GM23248 (cell line): Measurements from ENCODE around the gene PLA2G4E. TPM values are rescaled to one million over a fixed set of nuclear protein-coding genes. Genes with fewer than 3 reads are reported as not detected.

Experiments used
- DNase-seq: peaks from one replicate; pipeline ENCODE4 v3.0.0-alpha.2; 2015
- H2AFZ ChIP-seq: fragments of 200-600 bp; sonication (generic); 2 replicates; pipeline ENCODE4 v1.6.1; 2016; ENCODE audit warnings: antibody characterized with exemption
- H3F3A ChIP-seq: fragments of 200-600 bp; sonication (generic); 2 replicates; pipeline ENCODE4 v1.6.1; 2016; ENCODE audit warnings: mild to moderate bottlenecking, antibody characterized with exemption, mixed run types; ENCODE audit not compliant: insufficient read depth
- H3K27ac ChIP-seq: fragments of 200-600 bp; sonication (generic); 2 replicates; pipeline ENCODE4 v1.5.1; 2016; ENCODE audit warnings: mild to moderate bottlenecking
- H3K27me3 ChIP-seq: fragments of 200-600 bp; sonication (generic); replicated peaks from 2 replicates; pipeline ENCODE4 v1.6.1; 2016; ENCODE audit warnings: mild to moderate bottlenecking; ENCODE audit not compliant: insufficient read depth
- H3K36me3 ChIP-seq: fragments of 200-600 bp; sonication (generic); 2 replicates; pipeline ENCODE4 v1.6.1; 2016; ENCODE audit warnings: low read depth, mild to moderate bottlenecking
- H3K4me1 ChIP-seq: fragments of 200-600 bp; sonication (generic); 2 replicates; pipeline ENCODE4 v1.6.1; 2016; ENCODE audit warnings: mild to moderate bottlenecking; ENCODE audit not compliant: insufficient read depth
- H3K4me2 ChIP-seq: fragments of 200-600 bp; sonication (generic); one replicate; pipeline ENCODE4 v1.6.1; 2016; ENCODE audit warnings: mild to moderate bottlenecking; ENCODE audit not compliant: unreplicated experiment
- H3K4me3 ChIP-seq: fragments of 200-600 bp; sonication (generic); 2 replicates; pipeline ENCODE4 v1.5.1; 2016; ENCODE audit warnings: mild to moderate bottlenecking
- H3K79me2 ChIP-seq: fragments of 200-600 bp; sonication (generic); 2 replicates; pipeline ENCODE4 v1.6.1; 2016; ENCODE audit warnings: mild to moderate bottlenecking; ENCODE audit not compliant: insufficient read depth
- H3K9ac ChIP-seq: fragments of 200-600 bp; sonication (generic); 2 replicates; pipeline ENCODE4 v1.6.1; 2016; ENCODE audit warnings: mild to moderate bottlenecking
- H3K9me2 ChIP-seq: fragments of 200-600 bp; sonication (generic); 2 replicates; pipeline ENCODE4 v1.6.1; 2016; ENCODE audit warnings: mixed run types, mild to moderate bottlenecking, moderate library complexity; ENCODE audit not compliant: insufficient read depth
- H3K9me3 ChIP-seq: fragments of 200-600 bp; sonication (generic); one replicate; pipeline ENCODE4 v1.6.1; 2017; ENCODE audit warnings: low read depth
- H4K20me1 ChIP-seq: fragments of 200-600 bp; sonication (generic); 2 replicates; pipeline ENCODE4 v1.6.0; 2016; ENCODE audit not compliant: insufficient read depth
- EZH2 ChIP-seq: fragments of 200-600 bp; sonication (generic); IDR thresholded peaks from 2 replicates; pipeline ENCODE4 v1.6.1; 2018; ENCODE audit warnings: antibody characterized with exemption, mild to moderate bottlenecking; ENCODE audit not compliant: insufficient read depth, poor library complexity, severe bottlenecking
- EZH2phosphoT487 ChIP-seq: fragments of 200-600 bp; sonication (generic); IDR thresholded peaks from 2 replicates; pipeline ENCODE4 v1.6.1; 2018; ENCODE audit warnings: antibody characterized with exemption, moderate library complexity, mild to moderate bottlenecking, low read depth; ENCODE audit not compliant: insufficient read depth
- WGBS, 2 experiments: methylation state at CpG; one replicate each; pipeline ENCODE4 v1.1.6; 2015 to 2017; ENCODE audit warnings: low lambda C conversion rate in 2 of 2, low coverage in 1 of 2; ENCODE audit errors: missing lambda C conversion rate in 2 of 2; 5-methylcytosine and 5-hydroxymethylcytosine counted together
- in situ Hi-C: fragments of 300-500 bp; cut with MboI; formaldehyde crosslinking; loops from 2 replicates; pipeline ENCODE4 v1.15.0; 2020
- polyA plus RNA-seq: library from polyadenylated mRNA; unstranded; fragments of >200 nt; fragmentation: Nextera tagmentation; extraction: Ambion mirVana; gene quantifications from 2 replicates; pipeline ENCODE4 v1.2.1, GENCODE V29; 2016
- total RNA-seq: library from RNA; depleted of rRNA; stranded (reverse); fragments of >200 nt; shearing (Covaris generic); gene quantifications from 2 replicates; pipeline ENCODE4 v1.2.3, GENCODE V29; 2014

Gene PLA2G4E
- total and polyA plus RNA-seq, 2 experiments from 2014 or later: not detected

DNA sequence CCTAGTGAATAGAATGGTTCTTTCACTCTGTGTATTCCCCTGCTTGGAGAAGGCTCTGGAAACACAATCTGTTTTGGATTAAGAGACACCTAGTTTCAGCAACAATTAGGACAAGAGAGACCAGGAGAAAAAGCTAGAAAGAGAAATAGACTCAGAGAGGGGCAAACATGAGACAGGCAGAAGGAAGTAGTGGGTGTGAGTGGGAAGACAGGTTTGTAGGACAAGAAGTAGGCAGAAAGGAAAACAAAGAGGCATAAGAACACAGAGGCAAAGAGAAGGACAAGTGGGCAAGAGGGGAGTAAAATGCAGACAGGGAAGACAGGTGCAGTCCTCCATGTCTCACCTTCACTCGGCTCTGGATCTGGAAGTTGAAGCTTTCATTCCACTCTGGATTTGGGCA lies 13.5 kb downstream of the PLA2G4E start:
- in situ Hi-C loops: no loop called here
- peaks cover 36% of the 10 kb centered on the region for H3K27me3 ChIP-seq
- no peaks in the 10 kb centered on the region for H3K36me3 ChIP-seq
- no peaks in the 10 kb centered on the region for H3K9me3 ChIP-seq
- H3K4me3 ChIP-seq: no peak overlapping the region
- H3K27ac ChIP-seq: no peak overlapping the region
- no peaks in the 10 kb centered on the region for H4K20me1 ChIP-seq
- TF ChIP-seq EZH2phosphoT487 (no peak), EZH2 (no peak)
- H2AFZ ChIP-seq: no peak overlapping the region
- no peaks in the 10 kb centered on the region for H3K4me1 ChIP-seq
- H3K9me2 ChIP-seq: no peaks in the 10 kb centered on the region
- WGBS, 2 experiments: 68 to 73% methylated on average over 1 of the region's 1 CpG
- no peak for DNase-seq
- H3F3A ChIP-seq: no peaks in the 10 kb centered on the region
- no peak overlapping the region for H3K9ac ChIP-seq
- no peaks in the 10 kb centered on the region for H3K79me2 ChIP-seq
- no peak overlapping the region for H3K4me2 ChIP-seq

DNA sequence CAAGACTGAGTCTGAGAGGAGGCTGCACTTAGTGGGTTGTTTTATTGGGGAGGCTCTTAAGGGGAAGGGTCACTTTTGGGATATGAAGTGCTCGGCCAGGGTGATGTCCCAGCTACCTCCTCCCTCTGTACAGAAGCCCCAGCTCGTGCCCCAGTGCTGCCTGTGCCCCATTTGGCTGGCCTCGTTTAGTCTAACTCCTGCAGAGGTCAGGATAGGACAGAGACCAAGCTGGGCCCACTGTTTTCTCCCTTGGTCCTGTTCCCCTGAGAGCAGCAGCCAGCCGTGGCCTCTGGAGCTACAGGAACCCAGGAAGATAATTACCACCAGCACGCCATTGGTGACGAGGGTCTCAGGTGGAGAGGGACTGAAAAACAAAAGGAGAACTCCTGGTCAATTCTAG lies 18.5 kb downstream of the PLA2G4E start:
- in situ Hi-C loops: no loop called here
- WGBS, 2 experiments: 54 to 55% methylated on average over 6 of the region's 6 CpGs
- H3K4me1 ChIP-seq: no peaks in the 10 kb centered on the region
- no peak overlapping the region for H3K27ac ChIP-seq
- H3K79me2 ChIP-seq: no peaks in the 10 kb centered on the region
- H3K4me3 ChIP-seq: no peak overlapping the region
- H3K36me3 ChIP-seq: no peaks in the 10 kb centered on the region
- no peaks in the 10 kb centered on the region for H3K9me2 ChIP-seq
- no peak overlapping the region for H3K9ac ChIP-seq
- no peak for TF ChIP-seq EZH2
- TF ChIP-seq EZH2phosphoT487: no peak
- no peak for DNase-seq
- no peak overlapping the region for H3K4me2 ChIP-seq
- H2AFZ ChIP-seq: no peak overlapping the region
- H3K9me3 ChIP-seq: no peaks in the 10 kb centered on the region
- H3F3A ChIP-seq: no peaks in the 10 kb centered on the region
- H3K27me3 ChIP-seq: peaks cover 54% of the 10 kb centered on the region
- no peaks in the 10 kb centered on the region for H4K20me1 ChIP-seq

DNA sequence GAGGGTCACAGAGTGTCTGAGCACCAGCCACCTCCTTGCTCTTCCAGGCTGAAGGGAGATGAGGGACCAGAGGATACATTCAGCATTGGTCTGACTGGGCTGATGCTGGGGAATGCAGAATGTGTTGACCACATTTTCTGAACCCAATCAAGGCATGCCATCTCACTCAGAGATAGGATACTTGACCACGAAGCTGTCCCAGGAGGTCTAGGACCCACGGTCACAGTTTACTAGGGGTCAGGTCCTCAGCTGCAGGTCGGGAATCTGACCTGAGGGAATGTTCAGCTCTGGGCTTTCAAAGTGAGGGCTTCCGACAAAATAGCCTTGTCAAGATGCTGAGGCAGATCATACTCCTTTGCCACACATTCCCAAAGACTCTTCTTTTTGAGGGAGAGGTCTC lies 19.6 kb downstream of the PLA2G4E start:
- TF ChIP-seq EZH2: no peak
- no peak for TF ChIP-seq EZH2phosphoT487
- H3K4me1 ChIP-seq: no peaks in the 10 kb centered on the region
- H2AFZ ChIP-seq: no peak overlapping the region
- in situ Hi-C loops: no loop called here
- 32 to 36% methylated on average over 4 of the region's 4 CpGs for WGBS, 2 experiments
- peaks cover 43% of the 10 kb centered on the region for H3K27me3 ChIP-seq
- H3K79me2 ChIP-seq: no peaks in the 10 kb centered on the region
- H3K4me3 ChIP-seq: no peak overlapping the region
- H3K36me3 ChIP-seq: no peaks in the 10 kb centered on the region
- no peak overlapping the region for H3K9ac ChIP-seq
- no peaks in the 10 kb centered on the region for H3K9me2 ChIP-seq
- DNase-seq: no peak
- H3K4me2 ChIP-seq: no peak overlapping the region
- no peak overlapping the region for H3K27ac ChIP-seq
- no peaks in the 10 kb centered on the region for H3F3A ChIP-seq
- no peaks in the 10 kb centered on the region for H3K9me3 ChIP-seq
- no peaks in the 10 kb centered on the region for H4K20me1 ChIP-seq

DNA sequence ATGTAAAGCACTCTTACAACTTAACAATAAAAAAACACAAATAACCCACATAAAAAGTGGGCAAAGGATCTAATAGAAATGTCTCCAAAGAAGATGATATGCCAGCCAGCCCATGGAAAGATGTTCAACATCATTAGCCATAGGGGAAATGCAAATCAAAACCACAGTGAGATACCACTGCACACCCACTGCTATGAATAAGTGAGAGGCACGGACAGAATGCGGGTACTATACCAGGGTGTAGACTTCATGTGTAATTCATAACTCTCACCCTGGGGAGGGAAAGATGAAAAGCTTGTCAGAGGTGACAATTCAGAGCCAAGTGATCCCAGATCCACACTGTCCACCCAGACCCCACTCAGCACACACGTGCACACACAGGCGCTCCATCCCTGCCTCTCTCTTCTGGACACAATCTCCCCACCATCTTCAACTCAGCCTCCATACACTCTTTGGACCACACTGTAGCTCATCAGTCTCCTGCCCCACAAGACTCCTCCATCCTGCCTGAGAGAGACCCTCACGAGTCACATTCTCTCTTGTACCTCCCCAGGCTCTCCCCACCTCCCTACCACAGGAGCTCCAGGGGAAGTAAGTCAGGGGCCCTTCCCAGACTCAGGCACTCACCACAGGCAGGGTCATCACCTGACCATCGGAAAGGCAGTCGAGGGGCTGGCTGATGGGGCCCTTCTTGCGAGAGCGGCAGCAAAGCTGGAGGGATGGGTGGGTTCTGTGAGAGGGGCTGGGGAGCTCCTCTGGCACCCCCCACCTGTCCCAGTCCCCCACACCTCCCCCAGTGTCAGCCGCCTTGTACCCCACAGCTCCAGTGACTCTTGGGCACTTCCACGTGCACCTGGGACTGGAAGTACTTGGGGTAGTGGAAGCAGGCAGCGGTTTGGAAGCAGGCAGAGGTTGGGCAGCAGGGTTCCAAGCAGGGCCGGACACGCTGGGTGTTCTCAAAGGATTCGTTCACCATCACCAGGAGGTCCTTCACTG lies 21.3 kb downstream of the PLA2G4E start:
- 61% methylated on average over 13 to 15 of the region's 15 CpGs for WGBS, 2 experiments
- no peaks in the 10 kb centered on the region for H3F3A ChIP-seq
- H3K27me3 ChIP-seq: peaks cover 37% of the 10 kb centered on the region
- no peaks in the 10 kb centered on the region for H3K4me1 ChIP-seq
- H3K9me2 ChIP-seq: no peaks in the 10 kb centered on the region
- H3K4me3 ChIP-seq: no peak overlapping the region
- no peaks in the 10 kb centered on the region for H3K9me3 ChIP-seq
- no peaks in the 10 kb centered on the region for H4K20me1 ChIP-seq
- DNase-seq: no peak
- H3K79me2 ChIP-seq: no peaks in the 10 kb centered on the region
- no peaks in the 10 kb centered on the region for H3K36me3 ChIP-seq
- no peak overlapping the region for H3K9ac ChIP-seq
- TF ChIP-seq EZH2 (no peak), EZH2phosphoT487 (no peak)
- H3K4me2 ChIP-seq: no peak overlapping the region
- H2AFZ ChIP-seq: no peak overlapping the region
- no peak overlapping the region for H3K27ac ChIP-seq
- in situ Hi-C loops: no loop called here
